GM12875 (cell line): Measurements from ENCODE around the gene PALM2AKAP2.

Experiments used
- H3K4me3 ChIP-seq: one replicate; pipeline ENCODE4 v1.5.1; 2011; ENCODE audit warnings: low read depth, low read length, control low read depth
- CTCF ChIP-seq: IDR thresholded peaks from 2 replicates; pipeline ENCODE4 v1.5.1; 2011; ENCODE audit warnings: low read depth, mild to moderate bottlenecking, control low read depth, inconsistent platforms, low read length, moderate library complexity, borderline replicate concordance; ENCODE audit not compliant: insufficient read depth

PALM2AKAP2 gene

GRCh38 chr9:109771087-109771486 lies 8.9 kb upstream of the PALM2AKAP2 start:
- no peak overlapping the region for H3K4me3 ChIP-seq
- no peak for TF ChIP-seq CTCF

GRCh38 chr9:109771796-109772531 lies 8.0 kb upstream of the PALM2AKAP2 start:
- no peak overlapping the region for H3K4me3 ChIP-seq
- TF ChIP-seq CTCF: no peak

- no peak overlapping the region for H3K4me3 ChIP-seq
- TF ChIP-seq CTCF: no peak
Measured at GRCh38 chr9:109775516-109775915, 4.5 kb upstream of the PALM2AKAP2 start.

GRCh38 chr9:109776391-109776790 lies 3.6 kb upstream of the PALM2AKAP2 start:
- TF ChIP-seq CTCF: no peak
- no peak overlapping the region for H3K4me3 ChIP-seq

- TF ChIP-seq CTCF: no peak
- no peak overlapping the region for H3K4me3 ChIP-seq
Measured at GRCh38 chr9:109780453-109781033, 545 bp downstream of the PALM2AKAP2 start.

- TF ChIP-seq CTCF: no peak
- no peak overlapping the region for H3K4me3 ChIP-seq
Measured at GRCh38 chr9:109781086-109781485, 1.1 kb downstream of the PALM2AKAP2 start.
